HepG2 (cell line): ENCODE results near the gene MRPL43. TPM values are rescaled to one million over a fixed set of nuclear protein-coding genes. Genes with fewer than 3 reads are reported as not detected.

Experiments
- ATM ChIP-seq: fragments of 450-650 bp; IDR thresholded peaks from 2 replicates; pipeline ENCODE4 v1.7.1; 2017; ENCODE audit warnings: mild to moderate bottlenecking, borderline replicate concordance
- BRCA1 ChIP-seq: sonication (generic); formaldehyde crosslinking; IDR thresholded peaks from 2 replicates; pipeline ENCODE4 v1.4.0; 2020; ENCODE audit warnings: missing genetic modification reagents
- ESRRA ChIP-seq: sonication (generic); formaldehyde crosslinking; IDR thresholded peaks from 2 replicates; pipeline ENCODE4 v1.5.1; 2020; ENCODE audit warnings: mild to moderate bottlenecking, low read depth, missing genetic modification reagents
- GLI4 ChIP-seq: sonication (generic); formaldehyde crosslinking; IDR thresholded peaks from 2 replicates; pipeline ENCODE4 v1.5.1; 2020; ENCODE audit warnings: missing genetic modification reagents, mild to moderate bottlenecking, moderate library complexity, borderline replicate concordance
- GTF2F1 ChIP-seq: fragments of 150-350 bp; IDR thresholded peaks from 2 replicates; pipeline ENCODE4 v1.6.1; 2014; ENCODE audit warnings: low read length
- HNRNPLL ChIP-seq: fragments of 200-400 bp; formaldehyde crosslinking; IDR thresholded peaks from 2 replicates; pipeline ENCODE4 v1.6.1; 2017; ENCODE audit warnings: mild to moderate bottlenecking, low read depth, low read length; ENCODE audit not compliant: poor library complexity, severe bottlenecking
- IKZF4 ChIP-seq: sonication (generic); formaldehyde crosslinking; IDR thresholded peaks from 2 replicates; pipeline ENCODE4 v1.5.1; 2020; ENCODE audit warnings: borderline replicate concordance, mild to moderate bottlenecking, low read depth, missing genetic modification reagents; ENCODE audit errors: not compliant biosample characterization
- IRX3 ChIP-seq: sonication (generic); formaldehyde crosslinking; IDR thresholded peaks from 2 replicates; pipeline ENCODE4 v1.8.1; 2023; ENCODE audit warnings: mild to moderate bottlenecking, low read depth, missing genetic modification reagents, borderline replicate concordance
- NBN ChIP-seq: fragments of 450-650 bp; conservative IDR thresholded peaks from 2 replicates; pipeline ENCODE4 v1.6.1; 2017
- NR2C2 ChIP-seq: sonication (generic); formaldehyde crosslinking; IDR thresholded peaks from 2 replicates; pipeline ENCODE4 v1.4.0; 2020; ENCODE audit warnings: missing genetic modification reagents, mild to moderate bottlenecking, moderate library complexity, borderline replicate concordance
- PAX8 ChIP-seq: sonication (generic); formaldehyde crosslinking; IDR thresholded peaks from 2 replicates; pipeline ENCODE4 v1.8.0; 2022; ENCODE audit warnings: mild to moderate bottlenecking, missing genetic modification reagents, borderline replicate concordance
- PHF20 ChIP-seq: sonication (generic); formaldehyde crosslinking; IDR thresholded peaks from 2 replicates; pipeline ENCODE4 v1.5.0; 2020; ENCODE audit warnings: mild to moderate bottlenecking, missing genetic modification reagents
- PLRG1 ChIP-seq: fragments of 450-650 bp; conservative IDR thresholded peaks from 2 replicates; pipeline ENCODE4 v1.6.1; 2016
- REST ChIP-seq, 2 experiments: IDR thresholded peaks; 2 replicates each; pipeline ENCODE4 v1.6.1; 2011 to 2012; ENCODE audit warnings: low read length in 2 of 2, borderline replicate concordance in 1 of 2, low read depth in 1 of 2, mild to moderate bottlenecking in 1 of 2, moderate library complexity in 1 of 2
- RFX5 ChIP-seq: IDR thresholded peaks from 2 replicates; pipeline ENCODE4 v1.6.1; 2011; ENCODE audit warnings: low read depth, low read length, improper control_type of control experiment
- RORA ChIP-seq: sonication (generic); formaldehyde crosslinking; IDR thresholded peaks from 2 replicates; pipeline ENCODE4 v1.5.0; 2020; ENCODE audit warnings: mild to moderate bottlenecking, missing genetic modification reagents, moderate library complexity
- SAP130 ChIP-seq: IDR thresholded peaks from 2 replicates; pipeline ENCODE4 v1.6.1; 2016; ENCODE audit warnings: low read depth
- SETDB1 ChIP-seq: sonication (generic); formaldehyde crosslinking; IDR thresholded peaks from 2 replicates; pipeline ENCODE4 v1.5.1; 2020; ENCODE audit warnings: missing genetic modification reagents, mild to moderate bottlenecking, borderline replicate concordance
- SMYD3 ChIP-seq: sonication (generic); formaldehyde crosslinking; IDR thresholded peaks from 2 replicates; pipeline ENCODE4 v1.8.1; 2023; ENCODE audit warnings: mild to moderate bottlenecking, missing genetic modification reagents
- THAP11 ChIP-seq: IDR thresholded peaks from 2 replicates; pipeline ENCODE4 v1.6.1; 2016; ENCODE audit warnings: missing biosample characterization, missing genetic modification reagents
- WIZ ChIP-seq: sonication (generic); formaldehyde crosslinking; IDR thresholded peaks from 2 replicates; pipeline ENCODE4 v1.5.1; 2020; ENCODE audit warnings: mild to moderate bottlenecking, missing genetic modification reagents
- ZBTB34 ChIP-seq: sonication (generic); formaldehyde crosslinking; IDR thresholded peaks from 2 replicates; pipeline ENCODE4 v1.8.0; 2022; ENCODE audit warnings: mild to moderate bottlenecking, missing genetic modification reagents
- ZKSCAN5 ChIP-seq: sonication (generic); formaldehyde crosslinking; IDR thresholded peaks from 2 replicates; pipeline ENCODE4 v1.5.1; 2020; ENCODE audit warnings: mild to moderate bottlenecking, missing genetic modification reagents
- ZNF597 ChIP-seq: sonication (generic); formaldehyde crosslinking; IDR thresholded peaks from 2 replicates; pipeline ENCODE4 v1.5.0; 2020; ENCODE audit warnings: missing genetic modification reagents
- ZNF776 ChIP-seq: sonication (generic); formaldehyde crosslinking; IDR thresholded peaks from 2 replicates; pipeline ENCODE4 v1.4.0; 2020; ENCODE audit warnings: mild to moderate bottlenecking, missing genetic modification reagents
- polyA plus RNA-seq, 8 experiments: library from polyadenylated mRNA; depleted of rRNA in 3 of 8; stranded (reverse) in 7 of 8; unstranded in 1 of 8; fragments of >200 nt; fragmentation: Illumina TruSeq in 4 of 8; extraction: Trizol in 4 of 8; gene quantifications; 2 replicates each; pipeline versions ENCODE4 v1.2.1 to v1.2.3, GENCODE V29; 2011 to 2016; ENCODE audit warnings: low read depth in 4 of 8, missing spikeins in 1 of 8, mixed read lengths in 1 of 8; ENCODE audit not compliant: insufficient read depth in 1 of 8
- total RNA-seq, 5 experiments: library from RNA; depleted of rRNA; stranded (reverse); fragments of >200 nt; fragmentation: Illumina TruSeq; extraction: Trizol; gene quantifications; 2 replicates each; pipeline ENCODE4 v1.2.3, GENCODE V29; 2016; ENCODE audit warnings: low read depth in 1 of 5

Gene MRPL43
- total and polyA plus RNA-seq, 2 of the 13 experiments (the other 11 are each of a cell fraction or from before 2014, with no cell fraction given): 71.0 to 73.7 TPM

- no peak for TF ChIP-seq IRX3 (CRISPR knock-in tag)
- TF ChIP-seq RFX5: no peak
- TF ChIP-seq SMYD3 (CRISPR knock-in tag): no peak
- no peak for TF ChIP-seq ATM
- no peak for TF ChIP-seq RORA (CRISPR knock-in tag)
- peak; percentile 7; the same call in 1 of the 2 replicates for TF ChIP-seq PHF20 (CRISPR knock-in tag)
- TF ChIP-seq PLRG1: no peak
- TF ChIP-seq GLI4 (CRISPR knock-in tag): no peak
- TF ChIP-seq WIZ: no peak
- no peak for TF ChIP-seq HNRNPLL
- no peak for TF ChIP-seq SETDB1 (CRISPR knock-in tag)
- TF ChIP-seq GTF2F1: no peak
- peak; percentile 3; the same call in 1 of the 2 replicates for TF ChIP-seq SAP130 (CRISPR knock-in tag)
- TF ChIP-seq IKZF4 (CRISPR knock-in tag): no peak
- TF ChIP-seq BRCA1 (CRISPR knock-in tag): 0 out of 2 replicates have a peak, but pooled peaks have one; percentile 53
- TF ChIP-seq ZKSCAN5: no peak
- no peak for TF ChIP-seq NBN
- no peak for TF ChIP-seq ZNF597 (CRISPR knock-in tag)
- no peak; the same call in 1 of the 2 replicates for TF ChIP-seq THAP11
- no peak for TF ChIP-seq ZNF776 (CRISPR knock-in tag)
- no peak for TF ChIP-seq NR2C2 (CRISPR knock-in tag)
- no peak for TF ChIP-seq REST (IDR thresholded peaks at IDR 0.05; ENCODE audit: borderline replicate concordance in 1 of 2, low read depth in 1 of 2, low read length in 2 of 2)
- TF ChIP-seq ZBTB34 (CRISPR knock-in tag): no peak
- no peak for TF ChIP-seq PAX8
- no peak for TF ChIP-seq ESRRA
Measured at GRCh38 chr10:100998183-100998990, 11.1 kb upstream of the MRPL43 start (continued).
